ENCODE data around the gene IGF2BP3.

IGF2BP3 gene

DNA sequence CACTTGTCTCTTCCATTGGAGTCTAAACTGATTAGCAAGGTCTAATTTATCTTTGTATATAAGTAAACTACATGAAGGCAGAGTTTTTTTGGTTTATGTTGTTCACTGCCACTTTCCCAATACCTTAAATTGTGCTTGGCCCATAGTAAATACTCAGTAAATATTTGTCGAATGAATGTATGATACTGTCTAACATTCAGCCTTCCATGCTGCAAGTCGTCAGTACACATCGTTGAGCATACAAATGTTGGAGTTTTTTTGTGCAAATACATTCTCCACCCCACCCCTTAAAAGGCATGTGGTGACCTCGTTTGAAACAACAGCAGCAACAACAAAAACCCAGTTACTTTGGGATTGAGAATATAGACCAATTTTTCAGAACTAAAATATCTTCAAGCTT is 17.4 kb upstream of the IGF2BP3 start:
- TF ChIP-seq, protein P1, sequence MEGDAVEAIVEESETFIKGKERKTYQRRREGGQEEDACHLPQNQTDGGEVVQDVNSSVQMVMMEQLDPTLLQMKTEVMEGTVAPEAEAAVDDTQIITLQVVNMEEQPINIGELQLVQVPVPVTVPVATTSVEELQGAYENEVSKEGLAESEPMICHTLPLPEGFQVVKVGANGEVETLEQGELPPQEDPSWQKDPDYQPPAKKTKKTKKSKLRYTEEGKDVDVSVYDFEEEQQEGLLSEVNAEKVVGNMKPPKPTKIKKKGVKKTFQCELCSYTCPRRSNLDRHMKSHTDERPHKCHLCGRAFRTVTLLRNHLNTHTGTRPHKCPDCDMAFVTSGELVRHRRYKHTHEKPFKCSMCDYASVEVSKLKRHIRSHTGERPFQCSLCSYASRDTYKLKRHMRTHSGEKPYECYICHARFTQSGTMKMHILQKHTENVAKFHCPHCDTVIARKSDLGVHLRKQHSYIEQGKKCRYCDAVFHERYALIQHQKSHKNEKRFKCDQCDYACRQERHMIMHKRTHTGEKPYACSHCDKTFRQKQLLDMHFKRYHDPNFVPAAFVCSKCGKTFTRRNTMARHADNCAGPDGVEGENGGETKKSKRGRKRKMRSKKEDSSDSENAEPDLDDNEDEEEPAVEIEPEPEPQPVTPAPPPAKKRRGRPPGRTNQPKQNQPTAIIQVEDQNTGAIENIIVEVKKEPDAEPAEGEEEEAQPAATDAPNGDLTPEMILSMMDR (IDR thresholded peaks at IDR 0.05; ENCODE audit: unreplicated experiment in 3 of 3), result no peak
- Mint-ChIP-seq H3K4me3 (no peak overlapping the region), H3K36me3 (ENCODE audit: low read depth) (peaks cover 8% of the 10 kb centered on the region), H3K27ac (no peak overlapping the region), H3K4me1 (no peaks in the 10 kb centered on the region), H3K27me3 (ENCODE audit: low read depth) (no peaks in the 10 kb centered on the region), H3K9me3 (no peaks in the 10 kb centered on the region)

DNA sequence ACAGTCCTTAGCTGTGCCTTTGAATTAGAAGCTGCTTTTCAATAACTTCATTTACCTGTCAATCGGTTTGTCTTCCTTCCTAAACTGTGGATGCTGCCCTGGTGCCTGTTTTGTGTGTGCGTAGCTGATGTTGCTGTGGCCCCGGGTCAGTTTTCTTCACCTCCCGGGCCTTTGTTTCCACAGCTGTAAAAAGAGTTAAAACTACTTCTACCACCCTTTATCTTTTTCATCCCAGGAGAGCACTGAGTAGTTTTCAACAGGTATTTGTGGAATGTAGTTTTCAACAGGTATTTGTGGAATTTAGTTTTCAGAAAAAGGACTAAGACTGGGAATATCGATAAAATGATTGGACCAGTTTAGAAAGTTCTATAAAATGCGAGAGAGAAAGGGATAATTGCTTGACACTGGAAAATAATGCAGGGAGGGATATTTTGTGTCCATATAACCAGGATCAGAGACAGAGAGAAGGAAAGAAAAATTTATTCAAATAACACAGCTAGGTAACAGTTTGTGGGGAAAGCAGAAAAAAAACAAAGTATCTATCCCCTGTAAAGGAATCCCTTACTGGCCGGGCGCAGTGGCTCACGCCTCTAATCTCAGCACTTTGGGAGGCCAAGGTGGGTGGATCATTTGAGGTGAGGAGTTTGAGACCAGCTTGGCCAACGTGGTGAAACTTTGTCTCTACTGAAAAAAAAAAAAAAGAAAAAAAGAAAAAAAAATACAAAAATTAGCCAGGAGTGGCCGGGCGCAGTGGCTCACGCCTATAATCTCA is 15.9 kb upstream of the IGF2BP3 start:
- no peaks in the 10 kb centered on the region for H3K4me1 Mint-ChIP-seq
- H3K27me3 Mint-ChIP-seq (ENCODE audit: low read depth), result no peaks in the 10 kb centered on the region
- no peak overlapping the region for H3K27ac Mint-ChIP-seq
- peaks cover 8% of the 10 kb centered on the region for H3K36me3 Mint-ChIP-seq (ENCODE audit: low read depth)
- TF ChIP-seq, protein P1 (IDR thresholded peaks at IDR 0.05; ENCODE audit: unreplicated experiment in 3 of 3), result no peak
- no peak overlapping the region for H3K4me3 Mint-ChIP-seq
- no peaks in the 10 kb centered on the region for H3K9me3 Mint-ChIP-seq

DNA sequence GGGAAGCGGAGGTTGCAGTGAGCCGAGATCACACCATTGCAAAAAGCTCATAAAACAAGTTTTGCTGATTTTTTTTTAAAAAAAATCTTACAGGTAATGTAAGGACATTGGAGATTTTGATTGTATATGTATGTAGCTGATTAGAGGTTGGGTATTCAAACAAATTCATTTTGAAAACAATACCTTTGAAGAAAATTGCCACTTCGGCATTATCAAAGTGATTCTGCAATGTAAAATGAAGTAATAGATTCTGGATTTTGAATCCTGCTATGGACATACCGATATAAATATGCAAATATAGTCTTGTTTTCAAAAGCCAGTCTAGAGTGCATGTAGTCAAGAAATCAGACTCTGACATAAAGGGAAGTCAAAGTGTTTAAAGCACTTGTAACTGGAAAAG is 12.4 kb upstream of the IGF2BP3 start:
- TF ChIP-seq, protein P1 (IDR thresholded peaks at IDR 0.05; ENCODE audit: unreplicated experiment in 3 of 3), result no peak
- Mint-ChIP-seq H3K36me3 (ENCODE audit: low read depth) (peaks cover 5% of the 10 kb centered on the region), H3K27ac (no peak overlapping the region), H3K4me3 (no peak overlapping the region), H3K4me1 (no peaks in the 10 kb centered on the region), H3K9me3 (no peaks in the 10 kb centered on the region), H3K27me3 (ENCODE audit: low read depth) (no peaks in the 10 kb centered on the region)

DNA sequence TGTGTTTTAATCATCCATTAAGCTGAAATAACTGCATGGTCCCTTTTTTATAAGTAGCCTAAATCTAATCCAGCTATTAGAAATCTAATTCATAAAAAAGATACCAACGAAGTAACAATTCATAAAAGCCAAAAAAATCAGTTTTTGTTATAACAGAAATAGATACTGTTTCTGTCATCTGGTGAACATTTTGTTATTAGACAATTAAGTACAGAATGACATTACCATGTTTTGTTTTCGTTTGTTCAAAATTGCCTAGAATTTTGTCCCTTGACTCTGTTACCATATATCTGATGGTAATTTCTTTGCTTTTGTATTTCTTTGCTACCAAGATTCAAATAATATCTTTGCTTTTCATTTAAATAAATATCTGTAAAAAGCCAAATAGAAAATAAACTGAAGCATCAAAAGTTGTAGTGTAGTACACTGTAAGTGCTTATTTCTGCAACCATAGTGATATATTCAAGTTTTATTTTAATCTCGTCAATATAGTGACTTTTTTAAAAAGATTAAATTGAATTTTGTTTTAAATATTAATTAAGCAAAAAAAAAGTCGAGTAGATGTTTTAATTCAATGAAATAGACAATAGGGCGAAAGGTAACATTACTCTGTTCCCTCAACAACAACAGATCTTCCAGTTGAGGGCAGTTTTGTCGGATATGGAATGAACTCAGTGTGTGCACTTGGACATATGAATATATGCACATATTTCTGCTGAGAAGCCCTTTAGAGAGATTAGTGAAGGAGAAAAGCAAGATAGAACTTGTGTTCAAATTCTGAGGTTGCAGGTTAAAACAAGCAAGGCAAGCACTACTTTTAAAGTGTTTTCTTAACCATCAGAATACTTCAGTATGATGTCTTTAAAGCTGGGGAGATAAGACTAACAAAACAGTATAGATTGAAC is 7.9 kb upstream of the IGF2BP3 start:
- Mint-ChIP-seq H3K36me3 (ENCODE audit: low read depth) (peaks cover 5% of the 10 kb centered on the region), H3K27ac (no peak overlapping the region)

DNA sequence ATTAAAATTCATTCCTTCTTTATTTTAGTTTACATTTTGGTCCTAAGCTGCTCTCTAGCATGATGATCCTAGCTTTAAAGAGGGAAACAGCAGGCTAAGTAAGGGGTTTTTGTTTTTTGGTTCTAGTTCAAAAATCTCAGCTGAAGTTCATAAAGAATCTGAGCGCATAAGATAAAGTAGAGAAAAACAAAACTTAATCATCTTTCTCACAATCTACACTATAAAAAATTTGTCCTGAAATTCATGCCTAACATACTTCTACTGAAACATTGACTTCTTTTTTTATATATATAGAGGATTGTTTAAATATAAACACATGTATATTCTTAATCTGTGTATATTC is 6.8 kb upstream of the IGF2BP3 start:
- TF ChIP-seq, protein P1 (IDR thresholded peaks at IDR 0.05; ENCODE audit: unreplicated experiment in 3 of 3), result no peak
- H3K4me1 Mint-ChIP-seq, result peaks cover 16% of the 10 kb centered on the region
- H3K4me3 Mint-ChIP-seq, result peak overlapping the region; percentile 2 to 48 (median 45)
- H3K27ac Mint-ChIP-seq, result peak overlapping the region in 2 of 3 experiments; percentile 39 to 48
- peaks cover 8% of the 10 kb centered on the region for H3K27me3 Mint-ChIP-seq (ENCODE audit: low read depth)
- no peaks in the 10 kb centered on the region for H3K9me3 Mint-ChIP-seq
- peaks cover 5% of the 10 kb centered on the region for H3K36me3 Mint-ChIP-seq (ENCODE audit: low read depth)

More for the DNA sequence above, 7.9 kb upstream of the IGF2BP3 start:
- peaks cover 8% of the 10 kb centered on the region for H3K4me1 Mint-ChIP-seq
- H3K9me3 Mint-ChIP-seq, result no peaks in the 10 kb centered on the region
- H3K27me3 Mint-ChIP-seq (ENCODE audit: low read depth), result peaks cover 8% of the 10 kb centered on the region
- TF ChIP-seq, protein P1 (IDR thresholded peaks at IDR 0.05; ENCODE audit: unreplicated experiment in 3 of 3), result no peak
- H3K4me3 Mint-ChIP-seq, result no peak overlapping the region

Data from nephron (organoid).